SH-SY5Y (cell line): ENCODE data around the gene RGL4.

Experiments
- GATA2 ChIP-seq: IDR thresholded peaks from 2 replicates; pipeline ENCODE4 v1.6.1; 2011; ENCODE audit warnings: mild to moderate bottlenecking, low read depth, low read length
- GATA3 ChIP-seq: IDR thresholded peaks from 2 replicates; pipeline ENCODE4 v1.6.1; 2011; ENCODE audit warnings: low read depth, mild to moderate bottlenecking, low read length, moderate library complexity

RGL4 gene

GRCh38 chr22:23678133-23678532 is 12.7 kb upstream of the RGL4 start:
- no peak for TF ChIP-seq GATA3
- TF ChIP-seq GATA2: no peak

DNA sequence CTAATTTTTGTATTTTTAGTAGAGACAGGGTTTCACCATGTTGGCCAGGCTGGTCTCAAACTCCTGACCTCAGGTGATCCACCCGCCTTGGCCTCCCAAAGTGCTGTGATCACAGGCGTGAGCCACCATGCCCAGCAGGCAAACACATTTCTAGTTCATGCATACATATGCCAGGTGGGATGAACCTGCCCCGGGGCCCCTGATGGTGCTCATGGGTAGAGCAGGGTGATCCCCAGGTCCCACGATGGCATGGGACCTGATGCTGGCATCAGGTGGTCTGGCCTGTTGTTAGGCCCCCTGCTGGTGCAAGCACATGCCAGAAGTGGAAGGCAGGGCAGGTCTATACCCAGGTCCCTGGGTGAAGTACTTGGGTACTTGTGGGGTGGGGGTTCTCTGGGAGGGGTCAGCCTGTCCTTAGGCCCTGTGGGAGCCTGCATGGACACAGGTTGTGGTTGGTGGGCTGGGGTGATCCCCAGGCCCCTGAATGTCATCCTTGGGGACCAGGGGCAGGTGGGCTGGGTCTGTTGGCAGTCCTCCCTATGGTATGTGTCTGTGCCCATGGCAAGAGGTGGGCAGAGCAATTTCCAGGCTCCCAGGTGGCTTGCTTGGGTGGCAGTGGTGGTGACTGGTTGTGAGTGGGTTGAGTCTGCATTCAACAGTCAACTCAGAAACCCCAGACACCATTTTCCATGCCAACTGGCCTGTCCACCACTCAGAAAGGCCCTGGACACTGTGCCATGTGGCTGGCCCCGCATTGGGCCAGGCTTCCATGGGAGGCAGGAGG is 9.6 kb upstream of the RGL4 start:
- TF ChIP-seq GATA2 (no peak), GATA3 (no peak)

DNA sequence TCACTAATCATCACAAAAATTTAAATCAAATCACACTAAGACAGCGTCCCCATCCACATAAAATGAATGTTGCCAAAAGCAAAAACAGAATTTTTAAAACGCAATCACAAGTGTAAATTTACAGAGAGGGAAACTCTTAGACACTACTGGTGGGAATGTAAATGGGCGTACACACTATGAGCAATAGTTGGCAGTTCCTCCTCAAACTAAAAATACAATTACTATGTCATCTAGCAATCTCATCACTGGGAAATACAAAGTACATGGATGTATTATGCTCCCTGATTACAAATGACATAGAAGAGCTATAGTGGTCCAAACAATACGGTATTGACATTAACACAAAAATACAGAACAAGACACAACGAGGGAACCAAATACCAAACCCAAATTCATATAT is 8.7 kb upstream of the RGL4 start:
- TF ChIP-seq GATA2 (no peak), GATA3 (no peak)

GRCh38 chr22:23682827-23683355 is 7.9 kb upstream of the RGL4 start:
- TF ChIP-seq GATA2: no peak
- TF ChIP-seq GATA3: no peak

DNA sequence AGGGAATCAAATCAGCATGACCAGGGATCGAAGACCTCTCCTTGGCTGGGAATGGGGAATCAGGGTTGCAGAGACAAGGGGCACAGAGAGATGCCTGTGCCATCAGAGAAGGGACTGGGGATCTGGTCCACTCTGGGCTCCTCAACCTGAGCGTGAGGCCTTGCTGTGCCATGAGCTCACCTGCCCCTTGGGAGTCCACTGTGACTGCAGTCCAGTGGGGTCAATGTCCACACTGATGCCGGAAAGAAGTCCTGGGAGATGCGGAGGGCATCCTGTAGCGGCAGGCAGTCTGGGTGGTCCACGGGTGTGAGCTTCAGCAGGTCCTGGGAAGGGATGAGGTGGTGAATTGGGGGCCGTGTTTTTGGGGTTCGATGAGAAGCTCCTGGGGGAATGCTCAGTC is 7.3 kb upstream of the RGL4 start:
- TF ChIP-seq GATA3 (no peak), GATA2 (no peak)

GRCh38 chr22:23684026-23684425 is 6.8 kb upstream of the RGL4 start:
- no peak for TF ChIP-seq GATA3
- TF ChIP-seq GATA2: no peak

DNA sequence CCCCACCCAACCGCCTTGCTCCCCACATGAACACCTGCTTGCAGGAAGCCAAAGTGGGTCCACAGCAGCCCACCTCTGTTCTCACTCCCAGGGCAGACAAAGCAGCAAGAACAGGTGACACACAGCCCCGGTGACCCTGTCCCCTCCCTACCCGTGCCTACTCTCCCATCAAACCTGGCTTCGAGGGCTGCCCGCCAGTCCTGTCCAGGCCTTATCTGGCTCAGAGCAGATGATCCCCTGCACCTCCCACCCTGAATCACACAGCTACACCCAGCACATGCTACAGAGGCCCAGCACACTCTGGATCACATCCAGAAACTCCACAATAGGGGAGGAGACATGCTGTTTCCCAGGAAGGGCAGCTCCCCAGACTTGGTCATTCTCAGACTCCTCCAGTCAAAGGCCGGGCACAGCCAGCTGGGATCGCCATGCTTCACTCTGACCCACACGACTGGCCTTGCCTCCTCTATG is 6.2 kb upstream of the RGL4 start:
- TF ChIP-seq GATA2: no peak
- no peak for TF ChIP-seq GATA3

DNA sequence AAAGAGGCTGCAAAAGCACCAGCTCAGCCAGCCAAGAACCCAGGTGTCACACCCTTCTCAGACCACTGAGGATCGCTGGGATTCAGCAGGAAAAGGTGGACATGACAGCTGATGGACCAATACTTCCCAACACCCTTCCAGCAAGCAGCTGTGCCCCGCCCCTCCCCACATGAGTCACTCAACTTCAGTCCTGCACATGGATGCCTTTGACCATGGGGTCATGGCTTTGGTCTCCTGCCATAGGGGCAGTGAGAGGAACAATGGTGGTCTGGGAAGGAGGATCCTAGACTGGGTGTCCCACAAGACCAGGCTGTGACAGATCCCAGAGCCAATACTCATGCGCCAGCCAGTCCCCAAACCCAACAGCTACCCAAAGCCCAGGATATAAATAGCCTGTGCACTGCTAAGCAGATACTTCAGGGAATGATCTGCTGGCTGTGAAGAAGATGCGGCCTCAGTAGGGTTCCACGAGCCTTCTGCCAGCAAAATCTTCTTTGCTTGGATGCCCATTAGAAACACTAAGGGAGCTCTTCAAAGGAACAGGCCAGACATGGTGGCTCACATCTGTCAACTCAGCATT is 5.5 kb upstream of the RGL4 start:
- TF ChIP-seq GATA3 (no peak), GATA2 (no peak)

GRCh38 chr22:23686416-23687024 is 4.3 kb upstream of the RGL4 start:
- no peak for TF ChIP-seq GATA3
- TF ChIP-seq GATA2: no peak

GRCh38 chr22:23688121-23688520 is 2.7 kb upstream of the RGL4 start:
- no peak for TF ChIP-seq GATA2
- no peak for TF ChIP-seq GATA3

GRCh38 chr22:23688571-23688970 is 2.2 kb upstream of the RGL4 start:
- no peak for TF ChIP-seq GATA2
- TF ChIP-seq GATA3: no peak

DNA sequence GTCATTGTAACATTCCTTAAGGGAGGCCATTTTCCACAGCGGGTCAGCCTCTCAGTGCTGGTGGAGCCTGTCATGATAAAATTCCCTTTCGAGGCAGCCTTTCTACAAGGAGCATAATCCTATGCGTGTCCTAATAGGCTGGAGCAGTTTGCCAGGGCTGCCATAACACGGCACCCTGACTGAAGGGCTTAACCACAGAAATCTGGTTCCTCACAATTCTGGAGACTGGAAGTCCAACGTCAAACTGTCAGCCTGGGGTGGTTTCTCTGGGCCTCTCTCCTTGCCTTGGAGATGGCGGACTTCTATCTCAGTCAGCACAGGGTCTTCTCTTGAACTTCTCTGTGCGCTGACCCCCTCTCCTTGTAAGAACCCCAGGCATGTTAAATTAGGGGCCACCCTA is 1.4 kb upstream of the RGL4 start:
- TF ChIP-seq GATA3: no peak
- TF ChIP-seq GATA2: no peak

GRCh38 chr22:23691748-23692423 is 1.1 kb downstream of the RGL4 start:
- no peak for TF ChIP-seq GATA2
- TF ChIP-seq GATA3: no peak

DNA sequence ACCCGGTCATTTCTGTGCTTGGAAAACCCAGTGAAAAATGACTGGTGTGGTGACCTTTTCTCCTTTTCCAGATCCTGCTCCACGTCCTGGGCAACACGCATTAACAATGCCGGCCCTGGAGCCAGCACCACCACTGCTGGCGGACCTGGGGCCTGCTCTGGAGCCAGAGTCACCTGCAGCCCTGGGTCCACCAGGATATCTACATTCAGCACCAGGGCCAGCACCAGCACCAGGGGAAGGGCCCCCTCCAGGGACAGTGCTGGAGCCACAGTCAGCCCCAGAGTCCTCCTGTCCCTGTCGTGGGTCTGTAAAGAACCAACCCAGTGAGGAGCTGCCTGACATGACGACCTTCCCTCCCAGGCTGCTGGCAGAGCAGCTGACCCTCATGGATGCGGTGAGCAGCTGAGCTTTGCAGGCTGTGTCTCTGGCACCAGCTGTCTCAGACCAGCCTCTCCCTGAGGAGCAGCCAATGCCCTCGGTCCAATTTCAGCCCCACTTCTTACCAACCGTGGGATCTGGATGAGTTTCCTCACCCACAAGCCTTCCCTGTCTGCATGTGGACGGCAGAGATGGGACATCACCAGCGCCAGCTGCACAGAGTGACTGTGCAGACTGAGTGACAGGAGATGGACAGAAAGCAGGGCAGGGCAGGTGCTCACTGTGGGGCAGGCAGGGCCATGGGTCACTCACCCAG is 1.9 kb downstream of the RGL4 start:
- no peak for TF ChIP-seq GATA2
- TF ChIP-seq GATA3: no peak
